ENCODE data around the gene PIGT.
"Not testable (repeated sequence)": the region's sequence is repeated elsewhere in the genome, so short reads cannot be mapped to it uniquely, and the experiment has no call there.

Gene PIGT

DNA sequence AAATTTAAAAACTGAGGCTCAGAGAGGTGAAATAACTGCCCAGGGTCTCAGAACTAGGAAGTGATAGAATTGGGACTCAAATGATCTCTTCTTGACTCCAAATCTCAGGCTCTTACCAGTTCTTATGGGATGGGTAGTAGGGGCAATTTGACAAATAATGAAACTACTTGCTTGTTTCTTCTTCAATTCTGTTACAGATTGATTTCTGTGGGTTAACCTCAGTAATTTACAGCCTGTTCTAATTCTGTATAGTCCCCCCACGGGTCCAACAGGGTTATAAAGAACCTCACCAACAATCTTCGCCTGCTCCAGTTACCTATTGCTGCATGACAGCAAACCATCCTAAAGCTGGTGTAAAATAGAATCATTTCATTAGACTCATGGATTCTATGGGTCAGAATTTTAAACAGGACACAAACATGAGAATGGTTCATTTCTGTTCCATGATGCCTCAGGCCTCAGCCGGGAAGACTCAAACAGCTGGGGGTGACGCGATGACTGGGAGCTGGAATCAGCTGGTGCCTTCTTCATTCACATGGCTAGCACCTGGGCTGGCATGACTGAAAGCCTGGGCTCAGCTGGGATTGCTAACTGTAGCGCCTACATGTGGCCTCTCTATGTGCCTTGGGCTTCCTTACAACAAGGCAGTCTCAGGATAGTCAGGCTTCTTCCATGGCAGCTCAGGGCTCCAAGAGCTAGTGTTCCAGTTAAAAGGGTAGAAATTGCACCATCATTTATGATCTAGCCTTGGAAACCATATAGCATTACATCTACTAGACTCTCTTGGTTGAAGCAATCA, 47.0 kb downstream of the PIGT start:
- no peak for DNase-seq (ENCODE audit: low spot score)

DNA sequence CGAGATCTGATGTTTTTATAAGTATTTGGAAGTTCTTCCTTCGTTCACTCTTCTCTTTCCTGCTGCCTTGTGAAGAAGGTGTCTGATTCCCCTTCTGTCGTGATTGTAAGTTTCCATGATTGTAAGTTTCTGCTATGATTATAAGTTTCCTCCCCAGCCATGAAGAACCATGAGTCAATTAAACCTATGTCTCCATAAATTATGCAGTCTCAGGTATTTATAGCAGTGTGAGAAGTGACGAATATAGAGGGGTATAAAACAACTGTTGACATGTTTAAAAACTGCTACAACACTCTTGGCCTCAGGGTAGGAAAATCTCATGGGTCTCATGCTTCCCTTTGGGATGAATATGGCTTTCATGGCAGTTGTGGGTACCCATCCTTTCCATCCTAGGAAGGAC, 47.8 kb downstream of the PIGT start:
- no peak for DNase-seq (ENCODE audit: low spot score)

DNA sequence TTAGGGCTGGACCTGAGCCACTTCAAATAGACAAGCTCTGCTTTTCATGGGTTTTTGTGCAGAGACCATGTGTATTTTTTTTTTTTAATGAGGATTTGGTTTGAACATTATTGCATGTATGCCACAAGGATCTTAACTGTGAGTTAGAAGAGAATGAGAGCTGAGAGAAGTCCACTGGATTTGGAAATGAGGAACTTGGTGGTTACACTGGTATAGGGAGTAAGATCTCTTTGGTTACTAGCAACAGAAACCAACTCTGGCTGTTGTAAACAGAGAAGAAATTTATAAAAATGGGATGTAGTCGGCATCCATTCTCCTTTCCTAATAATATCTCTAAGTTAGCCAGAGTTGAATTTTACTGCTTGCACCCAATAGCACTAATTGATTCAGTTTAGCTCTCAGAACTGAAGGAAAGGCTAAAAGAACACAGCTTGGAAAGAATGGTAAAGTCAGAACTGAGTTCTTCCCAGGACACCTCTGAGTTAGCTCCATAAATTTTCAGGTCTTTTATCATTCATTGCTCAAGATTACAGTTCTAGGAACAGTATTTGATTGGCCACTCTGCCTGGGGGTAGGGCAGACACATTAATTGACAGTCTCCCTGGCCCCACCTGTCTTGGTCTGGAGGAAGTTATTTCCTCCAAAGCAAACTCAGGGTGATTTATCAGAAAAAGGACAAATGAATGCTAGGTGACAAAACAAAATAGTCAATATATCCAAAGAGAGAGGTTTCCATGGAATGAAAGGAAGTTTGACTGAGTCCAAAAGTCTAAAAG, 49.7 kb downstream of the PIGT start:
- no peak for DNase-seq (ENCODE audit: low spot score)

DNA sequence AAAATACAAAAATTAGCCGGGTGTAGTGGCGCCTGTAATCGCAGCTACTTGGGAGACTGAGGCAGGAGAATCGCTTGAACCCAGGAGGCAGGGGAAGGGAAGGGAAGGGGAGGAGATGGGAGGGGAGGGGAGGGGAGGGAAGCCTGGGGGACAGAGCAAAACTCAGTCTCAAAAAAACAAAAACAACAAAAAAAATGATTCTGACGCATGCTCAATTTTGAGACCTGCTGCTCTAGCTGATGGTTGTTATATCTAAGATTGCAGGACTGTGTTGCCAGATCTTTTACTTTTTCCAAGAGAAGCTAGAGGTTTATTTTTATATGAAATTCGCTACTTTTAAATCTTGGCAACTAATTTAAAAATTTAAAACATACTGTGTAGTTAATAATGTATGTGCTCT, 51.2 kb downstream of the PIGT start:
- no peak for DNase-seq (ENCODE audit: low spot score)

DNA sequence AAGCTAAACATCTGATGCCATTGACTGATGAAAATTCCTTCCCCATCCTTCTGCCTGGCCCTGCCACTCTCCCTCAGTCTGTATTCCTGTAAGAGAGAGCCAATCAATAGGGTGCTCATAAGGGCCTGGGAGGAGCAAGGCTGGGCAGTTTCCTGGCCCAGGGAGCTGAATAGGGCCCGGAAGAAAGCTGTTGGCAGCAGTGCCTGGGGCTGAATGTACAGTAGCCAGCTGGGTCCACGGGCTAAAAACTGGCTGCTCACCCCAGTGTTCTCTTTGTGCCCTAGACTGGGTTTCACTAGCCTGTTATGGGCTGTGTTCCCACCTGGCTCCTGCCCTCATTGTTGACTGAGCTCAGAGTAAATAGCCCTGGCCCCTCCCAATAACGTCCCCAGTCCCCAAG, 51.9 kb downstream of the PIGT start:
- peak; percentile 46 for DNase-seq (ENCODE audit: low spot score)

DNA sequence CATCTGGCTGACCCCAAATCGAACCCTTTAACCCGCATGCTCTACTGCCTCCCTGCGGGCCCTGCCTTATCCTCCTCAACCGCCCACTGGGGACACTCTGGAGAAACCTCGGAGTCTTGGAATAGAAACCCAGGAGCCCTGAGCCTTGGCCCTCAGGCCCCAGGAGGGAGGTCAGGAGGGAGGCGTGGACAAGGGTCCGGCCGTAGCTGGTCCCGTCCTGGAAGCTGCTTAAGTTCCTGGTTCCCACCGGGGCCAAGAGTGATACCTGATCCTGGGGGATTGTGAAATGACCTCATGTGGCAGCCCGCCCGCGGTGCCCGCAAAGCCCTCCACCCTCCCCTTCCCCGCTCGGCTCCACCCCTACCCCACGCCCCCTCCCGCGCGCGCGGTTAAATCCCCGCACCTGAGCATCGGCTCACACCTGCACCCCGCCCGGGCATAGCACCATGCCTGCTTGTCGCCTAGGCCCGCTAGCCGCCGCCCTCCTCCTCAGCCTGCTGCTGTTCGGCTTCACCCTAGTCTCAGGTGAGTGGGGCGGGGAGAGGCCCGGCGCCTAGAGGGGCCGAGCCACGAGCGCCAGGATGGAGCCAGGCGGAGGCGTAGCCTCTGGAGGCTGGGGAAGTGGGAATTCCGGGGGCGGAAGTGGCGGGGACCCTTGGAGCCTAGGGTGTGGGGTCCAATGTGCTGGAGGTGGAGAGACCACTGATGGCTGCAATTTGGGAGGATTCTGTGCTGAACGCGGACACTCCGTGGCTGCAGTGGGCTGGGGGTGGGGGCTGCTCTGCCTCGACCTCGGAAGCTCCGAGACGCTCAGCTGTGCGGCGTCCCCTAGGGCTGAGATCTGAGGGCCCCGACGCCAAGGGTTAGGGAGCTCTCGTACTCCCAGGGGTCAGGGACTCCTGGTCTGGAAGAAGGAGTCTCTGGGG, 53.7 kb downstream of the PIGT start, which contains the start of gene WFDC2:
Gene WFDC2, plus strand, starts transcription at position 418 of the 926 bp plus-strand sequence. Its CDS starts 29 bp downstream, at position 447.
- DNase-seq (ENCODE audit: low spot score): no peak

DNA sequence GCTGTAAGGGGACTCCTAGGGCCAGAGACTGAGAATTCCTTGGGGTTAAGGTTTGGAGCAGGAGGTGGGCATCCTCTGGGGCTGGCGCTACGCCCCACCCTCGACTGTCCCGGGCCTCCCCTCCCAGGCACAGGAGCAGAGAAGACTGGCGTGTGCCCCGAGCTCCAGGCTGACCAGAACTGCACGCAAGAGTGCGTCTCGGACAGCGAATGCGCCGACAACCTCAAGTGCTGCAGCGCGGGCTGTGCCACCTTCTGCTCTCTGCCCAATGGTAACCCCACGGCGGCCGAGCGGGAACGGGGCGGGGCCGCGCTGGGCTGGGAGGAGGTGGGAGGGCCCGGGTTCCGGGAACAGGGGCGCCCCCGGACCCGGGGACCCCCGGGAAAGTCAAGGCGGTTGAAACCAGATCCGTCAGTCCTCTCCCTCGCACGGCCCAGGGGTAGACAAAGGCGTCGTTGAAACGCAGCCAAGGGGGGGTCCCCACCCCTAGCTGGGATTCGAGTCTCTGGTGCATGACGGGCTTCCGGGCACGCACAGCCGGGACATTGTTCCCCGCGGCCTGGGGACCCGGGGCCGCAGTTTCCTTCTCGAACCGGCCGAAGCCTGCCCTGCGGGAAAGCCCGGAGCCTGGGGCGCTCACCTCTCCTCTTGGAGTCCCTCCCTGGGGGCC, 54.5 kb downstream of the PIGT start:
- no peak for DNase-seq (ENCODE audit: low spot score)

DNA sequence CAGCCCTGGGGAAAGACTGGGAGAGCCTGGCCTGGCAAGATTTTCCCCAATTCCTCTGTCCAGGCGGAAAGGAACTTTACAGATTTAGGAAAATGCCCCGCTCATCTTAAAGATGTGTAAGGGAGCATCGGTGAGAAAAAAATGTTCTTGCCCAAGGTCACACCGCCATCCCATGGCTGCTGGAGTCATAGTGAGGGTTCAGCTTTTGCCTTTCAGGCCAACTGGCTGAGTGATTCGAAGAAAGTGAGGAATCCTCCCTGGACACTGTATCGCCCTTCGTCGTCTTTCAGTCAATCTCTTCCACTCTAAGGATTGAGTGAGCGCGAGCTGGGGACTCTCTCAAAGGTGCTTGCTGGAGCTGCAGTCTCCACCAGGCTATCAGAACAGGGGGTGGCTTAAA, 55.0 kb downstream of the PIGT start:
- no peak for DNase-seq (ENCODE audit: low spot score)

DNA sequence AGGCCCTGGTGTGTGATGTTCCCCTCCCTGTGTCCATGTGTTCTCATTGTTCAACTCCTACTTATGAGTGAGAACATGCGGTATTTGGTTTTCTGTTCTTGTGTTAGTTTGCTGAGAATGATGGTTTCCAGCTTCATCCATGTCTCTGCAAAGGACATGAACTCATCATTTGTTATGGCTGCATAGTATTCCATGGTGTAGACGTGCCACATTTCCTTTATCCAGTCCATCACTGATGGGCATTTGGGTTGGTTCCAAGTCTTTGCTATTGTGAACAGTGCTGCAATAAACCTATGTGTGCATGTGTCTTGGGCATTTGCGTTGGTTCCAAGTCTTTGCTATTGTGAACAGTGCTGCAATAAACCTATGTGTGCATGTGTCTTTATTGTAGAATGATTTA, 56.3 kb downstream of the PIGT start:
- DNase-seq (ENCODE audit: low spot score): not testable (repeated sequence)

All from putamen (tissue), 1 donor.